A549 (cell line): Measurements from ENCODE around the gene MATR3. TPM values are rescaled to one million over a fixed set of nuclear protein-coding genes. Genes with fewer than 3 reads are reported as not detected.

Source experiments
- ATAC-seq, 2 experiments: fragments of 200-7000 bp in 1 of 2; fragments of >200 bp in 1 of 2; cut with Nextera tagmentation in 1 of 2; cut with Tn5 transposase in 1 of 2; 3 replicates each; pipeline versions ENCODE4 v1.8.0 to v1.9.1; 2018 to 2020; ENCODE audit warnings: mild to moderate bottlenecking in 1 of 2, moderate library complexity in 1 of 2
- CTCF ChIA-PET: fragments of 300-600 bp; sonication (Branson Sonifier 250); formaldehyde crosslinking; extraction: SDS; loops from one replicate; lab custom pipeline; 2021; ENCODE audit warnings: antibody characterized with exemption, inconsistent platforms; lab: Yijun Ruan, JAX
- POLR2A ChIA-PET: fragments of 350-600 bp; formaldehyde crosslinking; extraction: SDS; loops from one replicate; lab custom pipeline; 2021; ENCODE audit warnings: antibody characterized with exemption, inconsistent platforms; lab: Yijun Ruan, JAX
- DNase-seq, 2 experiments: peaks; one replicate each; pipeline versions ENCODE4 v3.0.0 to v3.0.0-alpha.2; 2011 to 2016; ENCODE audit warnings: low read depth in 1 of 2, low spot score in 1 of 2
- FAIRE-seq: peaks from 2 replicates; lab custom pipeline; 2011; peaks lifted over from hg19 to GRCh38; lab: Jason Lieb, UNC
- H3K27ac ChIP-seq, 2 experiments: fragments of >200 bp; sonication (Bioruptor Twin); formaldehyde crosslinking; 3 replicates each; pipeline ENCODE4 v1.5.1; 2016 to 2017
- H3K4me1 ChIP-seq: fragments of >200 bp; sonication (Bioruptor Twin); formaldehyde crosslinking; 3 replicates; pipeline ENCODE4 v1.6.1; 2016
- H3K4me2 ChIP-seq: fragments of >200 bp; sonication (Bioruptor Twin); formaldehyde crosslinking; 3 replicates; pipeline ENCODE4 v1.6.1; 2016
- H3K4me3 ChIP-seq: fragments of >200 bp; sonication (Bioruptor Twin); formaldehyde crosslinking; 3 replicates; pipeline ENCODE4 v1.5.1; 2016
- H3K9me3 ChIP-seq: fragments of >200 bp; sonication (Bioruptor Twin); formaldehyde crosslinking; 3 replicates; pipeline ENCODE4 v1.6.1; 2016
- ATOH8 ChIP-seq: fragments of 250-450 bp; sonication (Bioruptor Pico); IDR thresholded peaks from 2 replicates; pipeline ENCODE4 v1.5.0; 2020; ENCODE audit warnings: low read depth, mild to moderate bottlenecking, moderate library complexity
- CEBPB ChIP-seq, 2 experiments: fragments of >200 bp in 1 of 2; sonication (Bioruptor Twin) in 1 of 2; formaldehyde crosslinking in 1 of 2; IDR thresholded peaks; 2 replicates each; pipeline ENCODE4 v1.6.1; 2012 to 2016
- CHD2 ChIP-seq: fragments of 150-350 bp; IDR thresholded peaks from 2 replicates; pipeline ENCODE4 v1.6.1; 2014; ENCODE audit warnings: low read length; ENCODE audit not compliant: partially characterized antibody
- EHF ChIP-seq: fragments of 250-450 bp; sonication (Bioruptor Pico); IDR thresholded peaks from 2 replicates; pipeline ENCODE4 v1.5.0; 2020; ENCODE audit warnings: mild to moderate bottlenecking
- ESRRA ChIP-seq: fragments of 150-350 bp; IDR thresholded peaks from 2 replicates; pipeline ENCODE4 v1.6.1; 2014; ENCODE audit warnings: mild to moderate bottlenecking, low read length, borderline replicate concordance
- KDM1A ChIP-seq: fragments of 200-600 bp; sonication (generic); IDR thresholded peaks from 2 replicates; pipeline ENCODE4 v1.6.1; 2016; ENCODE audit warnings: low read depth, mild to moderate bottlenecking
- MYC ChIP-seq: IDR thresholded peaks from 2 replicates; pipeline ENCODE4 v1.6.1; 2012; ENCODE audit warnings: mild to moderate bottlenecking, inconsistent platforms, low read length, improper control_type of control experiment, borderline replicate concordance
- NFE2L2 ChIP-seq: fragments of 150-350 bp; conservative IDR thresholded peaks from 2 replicates; pipeline ENCODE4 v1.6.1; 2014; ENCODE audit warnings: low read length
- NR3C1 ChIP-seq: fragments of >200 bp; sonication (Bioruptor Twin); formaldehyde crosslinking; IDR thresholded peaks from 3 replicates; pipeline ENCODE4 v1.6.1; 2017
- POLR2A ChIP-seq: IDR thresholded peaks from 2 replicates; pipeline ENCODE4 v1.6.1; 2012; ENCODE audit warnings: mild to moderate bottlenecking, low read length
- RAD21 ChIP-seq, 2 experiments: fragments of >200 bp in 1 of 2; sonication (Bioruptor Twin) in 1 of 2; formaldehyde crosslinking in 1 of 2; IDR thresholded peaks in 1 of 2; conservative IDR thresholded peaks in 1 of 2; 2 replicates in 1 of 2; 3 replicates in 1 of 2; pipeline ENCODE4 v1.6.1; 2012 to 2018; ENCODE audit warnings: inconsistent platforms in 1 of 2
- REST ChIP-seq: fragments of 200-600 bp; sonication (generic); IDR thresholded peaks from 2 replicates; pipeline ENCODE4 v1.6.1; 2016; ENCODE audit warnings: antibody characterized with exemption, mild to moderate bottlenecking, moderate library complexity
- SMC3 ChIP-seq: fragments of >200 bp; sonication (Bioruptor Twin); formaldehyde crosslinking; IDR thresholded peaks from 3 replicates; pipeline ENCODE4 v1.6.1; 2018; ENCODE audit warnings: inconsistent platforms
- ZFP36 ChIP-seq: fragments of 450-650 bp; IDR thresholded peaks from 2 replicates; pipeline ENCODE4 v1.6.1; 2014; ENCODE audit warnings: borderline replicate concordance; ENCODE audit not compliant: partially characterized antibody
- ZSCAN20 ChIP-seq: fragments of 250-450 bp; sonication (Bioruptor Pico); IDR thresholded peaks from 2 replicates; pipeline ENCODE4 v1.8.0; 2022; ENCODE audit warnings: mild to moderate bottlenecking, moderate library complexity
- WGBS: methylation state at CpG from one replicate; pipeline ENCODE4 v1.1.6; 2017; ENCODE audit errors: missing lambda C conversion rate; 5-methylcytosine and 5-hydroxymethylcytosine counted together
- polyA plus RNA-seq, 4 experiments: library from polyadenylated mRNA; depleted of rRNA in 3 of 4; stranded (reverse); fragments of >200 nt; fragmentation: RNase III in 1 of 4; extraction: RNeasy Plus Mini Kit Qiagen cat#74134 plus additional on column Dnase treatment in 1 of 4; gene quantifications; 2 replicates in 3 of 4; 3 replicates in 1 of 4; pipeline ENCODE4 v1.2.3, GENCODE V29; 2011 to 2017
- TF ChIP-seq, protein P1 (sequence below): fragments of >200 bp; sonication (Bioruptor Twin); formaldehyde crosslinking; IDR thresholded peaks from 2 replicates; pipeline ENCODE4 v1.6.1; 2016
- TF ChIP-seq, protein P2 (sequence below): IDR thresholded peaks from 2 replicates; pipeline ENCODE4 v1.6.1; 2012; ENCODE audit warnings: low read depth, borderline replicate concordance
- TF ChIP-seq, protein P3 (sequence below): IDR thresholded peaks from 2 replicates; pipeline ENCODE4 v1.6.1; 2012
- TF ChIP-seq, protein P4 (sequence below): fragments of >200 bp; sonication (Bioruptor Twin); formaldehyde crosslinking; IDR thresholded peaks from 3 replicates; pipeline ENCODE4 v1.5.1; 2016

The MATR3 gene
- polyA plus RNA-seq, 2 of the 4 experiments (the other 2 are of a cell fraction): 178 to 189 TPM

DNA sequence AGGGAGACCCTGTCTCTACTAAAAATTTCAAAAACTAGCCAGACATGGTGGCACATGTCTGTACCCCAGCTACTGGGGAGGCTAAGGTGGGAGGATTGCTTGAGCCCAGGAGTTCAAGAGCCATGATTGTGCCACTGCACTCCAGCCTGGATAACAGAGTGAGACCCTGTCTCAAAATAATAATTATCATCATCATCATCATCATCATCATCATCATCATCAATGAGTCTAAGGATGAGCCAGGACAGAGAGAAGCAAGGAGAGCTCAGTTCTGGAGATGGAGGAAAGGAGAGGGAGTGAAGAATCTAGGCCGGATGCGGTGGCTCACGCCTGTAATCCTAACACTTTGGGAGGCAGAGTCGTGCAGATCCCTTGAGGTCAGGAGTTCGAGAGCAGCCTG lies 36.7 kb upstream of the MATR3 start (continued):
- no peak for TF ChIP-seq ZFP36
- TF ChIP-seq, protein P1, sequence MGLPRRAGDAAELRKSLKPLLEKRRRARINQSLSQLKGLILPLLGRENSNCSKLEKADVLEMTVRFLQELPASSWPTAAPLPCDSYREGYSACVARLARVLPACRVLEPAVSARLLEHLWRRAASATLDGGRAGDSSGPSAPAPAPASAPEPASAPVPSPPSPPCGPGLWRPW: no peak
- TF ChIP-seq EHF (CRISPR knock-in tag): no peak

GRCh38 chr5:139262059-139262741 lies 31.3 kb upstream of the MATR3 start:
- DNase-seq (no peak), FAIRE-seq (no peak), ATAC-seq (no peak)
- no peak overlapping the region for H3K4me3 ChIP-seq
- H3K27ac ChIP-seq: peak overlapping the region in 1 of 2 experiments; percentile 48; a peak in 2 of 6 replicates
- TF ChIP-seq ZFP36 (no peak), ZSCAN20 (no peak), NFE2L2 (no peak), MYC (no peak), ATOH8 (CRISPR knock-in tag) (no peak), NR3C1 (no peak), REST (no peak), CHD2 (no peak), CEBPB (IDR thresholded peaks at IDR 0.05) (no peak)
- TF ChIP-seq, protein P2, sequence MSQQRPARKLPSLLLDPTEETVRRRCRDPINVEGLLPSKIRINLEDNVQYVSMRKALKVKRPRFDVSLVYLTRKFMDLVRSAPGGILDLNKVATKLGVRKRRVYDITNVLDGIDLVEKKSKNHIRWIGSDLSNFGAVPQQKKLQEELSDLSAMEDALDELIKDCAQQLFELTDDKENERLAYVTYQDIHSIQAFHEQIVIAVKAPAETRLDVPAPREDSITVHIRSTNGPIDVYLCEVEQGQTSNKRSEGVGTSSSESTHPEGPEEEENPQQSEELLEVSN: no peak
- ChIA-PET CTCF (interaction anchor here (0.7 to 4.1 kb wide), 30 partner anchors 10 to 687 kb away, joined by 3 to 25 read pairs (median 4); partner anchors contain the start of gene HSPA9), POLR2A (interaction anchor here (0.5 to 1.0 kb wide), 2 partner anchors 683 to 796 kb away, joined by 3 to 4 read pairs; no protein-coding TSS in a partner anchor)
- H3K4me1 ChIP-seq: 0 out of 3 replicates have a peak, but pooled peaks cover 4% of the 10 kb centered on the region
- WGBS: 76% methylated on average over 6 of the region's 6 CpGs
- H3K4me2 ChIP-seq: no peak overlapping the region
- H3K9me3 ChIP-seq: no peaks in the 10 kb centered on the region

DNA sequence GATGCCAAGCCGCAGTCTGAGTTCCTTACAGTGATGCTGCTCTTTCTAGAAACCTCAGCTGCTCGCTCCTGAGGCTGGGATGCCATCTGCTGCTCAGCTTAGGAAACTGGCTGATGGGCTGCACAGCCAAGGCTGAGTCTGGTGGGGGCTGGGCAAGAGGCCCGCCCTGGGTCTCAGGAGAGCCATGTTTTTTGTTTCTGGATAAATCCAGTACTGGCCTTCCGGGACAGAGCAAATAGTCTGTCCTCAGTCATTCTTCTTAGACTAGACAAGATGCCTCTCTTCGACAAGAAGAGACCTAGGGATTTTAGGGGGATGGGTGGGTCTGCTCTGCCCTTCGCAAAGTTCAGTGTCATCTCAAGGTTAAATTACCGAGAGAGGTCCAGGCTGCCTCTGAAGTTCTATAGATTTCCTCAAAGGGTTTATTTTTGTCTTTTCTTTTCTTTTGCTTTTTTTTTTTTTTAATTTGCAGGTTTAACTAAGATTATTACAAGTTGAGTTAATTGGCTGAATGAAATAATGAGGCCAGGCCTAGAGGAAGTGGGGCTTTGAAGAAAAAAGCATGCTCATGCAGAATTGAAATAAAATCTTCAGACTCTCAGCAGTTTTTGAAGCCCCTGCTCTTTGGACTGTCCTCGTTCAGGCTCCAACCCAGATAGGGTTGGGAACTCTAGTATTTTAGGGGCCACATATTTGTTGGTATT lies 30.6 kb upstream of the MATR3 start:
- H3K4me2 ChIP-seq: no peak overlapping the region

More for the DNA sequence above, 30.6 kb upstream of the MATR3 start:
- H3K27ac ChIP-seq: peak overlapping the region in 1 of 2 experiments; percentile 48; a peak in 2 of 6 replicates
- H3K9me3 ChIP-seq: no peaks in the 10 kb centered on the region
- CTCF ChIA-PET: interaction anchor here (0.7 to 4.1 kb wide), 30 partner anchors 9 to 687 kb away, joined by 3 to 25 read pairs (median 4); partner anchors contain the start of gene HSPA9
- no peak for FAIRE-seq
- WGBS: 40% methylated on average over 7 of the region's 8 CpGs
- POLR2A ChIA-PET: interaction anchor here (0.5 to 1.0 kb wide), 2 partner anchors 684 to 797 kb away, joined by 3 to 4 read pairs; no protein-coding TSS in a partner anchor
- peak; percentile 89 to 97 for DNase-seq
- H3K4me3 ChIP-seq: no peak overlapping the region
- ATAC-seq: peak; percentile 99 to 100
- H3K4me1 ChIP-seq: 0 out of 3 replicates have a peak, but pooled peaks cover 4% of the 10 kb centered on the region
- TF ChIP-seq RAD21 (conservative IDR thresholded peaks at IDR 0.05 in 1 of 2, IDR thresholded peaks at IDR 0.05 in 1 of 2): peak; percentile 98 to 99
- TF ChIP-seq, protein P3, sequence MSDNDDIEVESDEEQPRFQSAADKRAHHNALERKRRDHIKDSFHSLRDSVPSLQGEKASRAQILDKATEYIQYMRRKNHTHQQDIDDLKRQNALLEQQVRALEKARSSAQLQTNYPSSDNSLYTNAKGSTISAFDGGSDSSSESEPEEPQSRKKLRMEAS: peak; percentile 32; the same call in 1 of the 2 replicates
- peak; percentile 80 for TF ChIP-seq ESRRA
- no peak for TF ChIP-seq POLR2A
- TF ChIP-seq KDM1A: no peak
- no peak for TF ChIP-seq EHF (CRISPR knock-in tag)
- TF ChIP-seq, protein P4, sequence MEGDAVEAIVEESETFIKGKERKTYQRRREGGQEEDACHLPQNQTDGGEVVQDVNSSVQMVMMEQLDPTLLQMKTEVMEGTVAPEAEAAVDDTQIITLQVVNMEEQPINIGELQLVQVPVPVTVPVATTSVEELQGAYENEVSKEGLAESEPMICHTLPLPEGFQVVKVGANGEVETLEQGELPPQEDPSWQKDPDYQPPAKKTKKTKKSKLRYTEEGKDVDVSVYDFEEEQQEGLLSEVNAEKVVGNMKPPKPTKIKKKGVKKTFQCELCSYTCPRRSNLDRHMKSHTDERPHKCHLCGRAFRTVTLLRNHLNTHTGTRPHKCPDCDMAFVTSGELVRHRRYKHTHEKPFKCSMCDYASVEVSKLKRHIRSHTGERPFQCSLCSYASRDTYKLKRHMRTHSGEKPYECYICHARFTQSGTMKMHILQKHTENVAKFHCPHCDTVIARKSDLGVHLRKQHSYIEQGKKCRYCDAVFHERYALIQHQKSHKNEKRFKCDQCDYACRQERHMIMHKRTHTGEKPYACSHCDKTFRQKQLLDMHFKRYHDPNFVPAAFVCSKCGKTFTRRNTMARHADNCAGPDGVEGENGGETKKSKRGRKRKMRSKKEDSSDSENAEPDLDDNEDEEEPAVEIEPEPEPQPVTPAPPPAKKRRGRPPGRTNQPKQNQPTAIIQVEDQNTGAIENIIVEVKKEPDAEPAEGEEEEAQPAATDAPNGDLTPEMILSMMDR: peak; percentile 94
- peak; percentile 95 for TF ChIP-seq SMC3
